ENCODE data around the gene GRIFIN.

DNA sequence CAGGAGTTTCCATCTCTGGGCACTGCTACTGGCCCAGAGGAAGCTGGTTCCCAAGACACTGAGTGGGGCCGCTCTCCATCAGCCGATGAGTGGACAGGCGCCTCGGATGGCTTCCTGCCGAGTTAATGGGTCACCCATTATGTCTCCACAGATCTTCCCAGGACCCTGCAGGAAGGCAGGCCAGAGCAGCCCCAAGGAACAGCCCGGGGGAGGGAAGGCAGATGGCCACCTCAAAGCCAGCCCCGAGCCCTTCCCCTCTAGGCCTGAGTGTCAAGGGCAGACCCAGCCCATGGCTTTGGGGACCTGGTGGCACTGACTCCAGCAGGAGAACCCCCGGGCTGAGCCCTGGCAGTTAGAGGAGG, 40.0 kb upstream of the GRIFIN start:
- TF ChIP-seq, protein P1, sequence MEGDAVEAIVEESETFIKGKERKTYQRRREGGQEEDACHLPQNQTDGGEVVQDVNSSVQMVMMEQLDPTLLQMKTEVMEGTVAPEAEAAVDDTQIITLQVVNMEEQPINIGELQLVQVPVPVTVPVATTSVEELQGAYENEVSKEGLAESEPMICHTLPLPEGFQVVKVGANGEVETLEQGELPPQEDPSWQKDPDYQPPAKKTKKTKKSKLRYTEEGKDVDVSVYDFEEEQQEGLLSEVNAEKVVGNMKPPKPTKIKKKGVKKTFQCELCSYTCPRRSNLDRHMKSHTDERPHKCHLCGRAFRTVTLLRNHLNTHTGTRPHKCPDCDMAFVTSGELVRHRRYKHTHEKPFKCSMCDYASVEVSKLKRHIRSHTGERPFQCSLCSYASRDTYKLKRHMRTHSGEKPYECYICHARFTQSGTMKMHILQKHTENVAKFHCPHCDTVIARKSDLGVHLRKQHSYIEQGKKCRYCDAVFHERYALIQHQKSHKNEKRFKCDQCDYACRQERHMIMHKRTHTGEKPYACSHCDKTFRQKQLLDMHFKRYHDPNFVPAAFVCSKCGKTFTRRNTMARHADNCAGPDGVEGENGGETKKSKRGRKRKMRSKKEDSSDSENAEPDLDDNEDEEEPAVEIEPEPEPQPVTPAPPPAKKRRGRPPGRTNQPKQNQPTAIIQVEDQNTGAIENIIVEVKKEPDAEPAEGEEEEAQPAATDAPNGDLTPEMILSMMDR (IDR thresholded peaks at IDR 0.05) = no peak
- TF ChIP-seq POLR2A (IDR thresholded peaks at IDR 0.05) = no peak

Measured in testis (tissue), 2 donors.